ENCODE data around the gene AIF1. TPM values are rescaled to one million over a fixed set of nuclear protein-coding genes. Genes with fewer than 3 reads are reported as not detected.

The AIF1 gene
- polyA plus RNA-seq, 4 donors: 61.0 to 92.7 (median 73.5) TPM

- DNase-seq (ENCODE audit: low read depth in 4 of 4, low spot score in 2 of 4): no peak
These were observed 24.4 kb downstream of the AIF1 start for GRCh38 chr6:31639449-31639861.

GRCh38 chr6:31640612-31641011, 25.6 kb downstream of the AIF1 start:
- no peak for DNase-seq (ENCODE audit: low read depth in 4 of 4, low spot score in 2 of 4)

GRCh38 chr6:31641370-31641769, 26.3 kb downstream of the AIF1 start:
- no peak for DNase-seq (ENCODE audit: low read depth in 4 of 4, low spot score in 2 of 4)

GRCh38 chr6:31642798-31643570, 27.9 kb downstream of the AIF1 start:
- DNase-seq (ENCODE audit: low read depth in 4 of 4, low spot score in 2 of 4): no peak

- no peak for DNase-seq (ENCODE audit: low read depth in 4 of 4, low spot score in 2 of 4)
These were observed 28.9 kb downstream of the AIF1 start for GRCh38 chr6:31643818-31644454.

- DNase-seq (ENCODE audit: low read depth in 4 of 4, low spot score in 2 of 4): no peak
These were observed 30.3 kb downstream of the AIF1 start for GRCh38 chr6:31645325-31645724.

- DNase-seq (ENCODE audit: low read depth in 4 of 4, low spot score in 2 of 4): no peak
These were observed 36.7 kb downstream of the AIF1 start for GRCh38 chr6:31651602-31652191.

GRCh38 chr6:31652925-31653724, 38.1 kb downstream of the AIF1 start:
- peak in 1 of 4 donors; percentile 93 for DNase-seq (ENCODE audit: low read depth in 4 of 4, low spot score in 2 of 4)

- DNase-seq (ENCODE audit: low read depth in 4 of 4, low spot score in 2 of 4): no peak
These were observed 39.7 kb downstream of the AIF1 start for GRCh38 chr6:31654574-31655348.

GRCh38 chr6:31655349-31656237, 40.6 kb downstream of the AIF1 start, which contains the start of gene APOM:
TSS of gene APOM (plus strand) at chr6:31655894. CDS start at chr6:31655967, 73 bp downstream.
- no peak for DNase-seq (ENCODE audit: low read depth in 4 of 4, low spot score in 2 of 4)

GRCh38 chr6:31657406-31658157, 42.5 kb downstream of the AIF1 start:
- no peak for DNase-seq (ENCODE audit: low read depth in 4 of 4, low spot score in 2 of 4)

- DNase-seq (ENCODE audit: low read depth in 4 of 4, low spot score in 2 of 4): no peak
These were observed 43.2 kb downstream of the AIF1 start for GRCh38 chr6:31658158-31658688.

- DNase-seq (ENCODE audit: low read depth in 4 of 4, low spot score in 2 of 4): no peak
These were observed 44.1 kb downstream of the AIF1 start for GRCh38 chr6:31658983-31659648.

- no peak for DNase-seq (ENCODE audit: low read depth in 4 of 4, low spot score in 2 of 4)
These were observed 44.8 kb downstream of the AIF1 start for GRCh38 chr6:31659649-31660380.

GRCh38 chr6:31660381-31661261, 45.6 kb downstream of the AIF1 start, which contains the start of gene C6orf47:
TSS of gene C6orf47 (minus strand) at chr6:31660778. CDS start at chr6:31659947, 831 bp downstream.
- peak in 3 of 4 donors; percentile 65 to 80 (median 76) for DNase-seq (ENCODE audit: low read depth in 4 of 4, low spot score in 2 of 4)

Measured in left renal cortex interstitium (tissue), 4 donors.